D721Med (cell line): ENCODE results near the gene ARHGAP26.

Experiments used
- DNase-seq: peaks from one replicate; pipeline ENCODE4 v3.0.0; 2011; ENCODE audit warnings: low spot score; ENCODE audit not compliant: insufficient read length
- FAIRE-seq: peaks from 2 replicates; lab custom pipeline; 2011; peaks lifted over from hg19 to GRCh38; lab: Jason Lieb, UNC
- CTCF ChIP-seq: IDR thresholded peaks from 2 replicates; pipeline ENCODE4 v1.5.1; 2012; ENCODE audit warnings: mild to moderate bottlenecking, control low read depth; ENCODE audit not compliant: insufficient read depth; ENCODE audit errors: missing control alignments

Gene ARHGAP26

GRCh38 chr5:143066556-143067281, 296.5 kb downstream of the ARHGAP26 start:
- FAIRE-seq, result no peak
- no peak for DNase-seq
- TF ChIP-seq CTCF, result no peak

DNA sequence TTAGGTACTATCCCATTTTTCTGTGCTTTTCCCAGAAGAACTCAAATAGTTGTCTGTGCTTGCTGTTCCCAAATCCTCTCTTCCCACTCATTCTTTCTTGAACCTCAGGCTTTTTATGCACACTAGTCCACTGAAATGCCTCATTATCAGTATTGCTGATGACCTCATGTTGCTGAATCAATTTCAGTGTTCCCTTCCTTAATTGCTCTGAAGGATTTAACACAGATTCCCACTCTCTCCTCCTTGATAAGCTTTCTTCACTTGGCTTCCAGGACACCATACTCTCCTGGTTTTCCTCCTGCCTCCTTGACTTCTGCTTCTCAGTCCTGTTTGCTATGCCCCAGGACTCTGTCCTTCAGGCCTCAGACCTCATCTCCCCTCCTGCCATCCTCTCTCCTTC, 298.5 kb downstream of the ARHGAP26 start:
- FAIRE-seq, result no peak
- no peak for DNase-seq
- no peak for TF ChIP-seq CTCF

- FAIRE-seq, result no peak
- no peak for TF ChIP-seq CTCF
- DNase-seq, result no peak
These were observed 301.8 kb downstream of the ARHGAP26 start for GRCh38 chr5:143071927-143072326.

DNA sequence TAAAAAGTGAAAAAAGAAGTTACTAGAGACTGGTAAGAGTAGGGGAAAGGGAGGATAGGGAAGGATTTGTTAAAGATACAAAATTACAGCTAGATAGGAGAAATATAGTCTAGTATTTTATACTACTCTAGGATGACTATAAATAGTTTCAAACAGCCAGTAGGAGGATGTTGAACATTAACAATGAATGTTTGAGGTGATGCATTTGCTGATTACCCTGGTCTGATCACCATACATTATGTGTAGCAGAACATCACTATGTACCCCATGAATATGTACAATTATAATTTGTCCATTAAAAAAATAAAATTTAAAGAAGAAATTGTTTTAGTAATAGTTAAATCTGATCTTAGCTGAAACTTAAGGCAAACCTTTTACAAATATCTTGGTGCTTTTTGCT, 302.6 kb downstream of the ARHGAP26 start:
- FAIRE-seq (no peak), DNase-seq (no peak)
- TF ChIP-seq CTCF, result no peak

GRCh38 chr5:143073766-143074165, 303.6 kb downstream of the ARHGAP26 start:
- no peak for TF ChIP-seq CTCF
- no peak for DNase-seq
- FAIRE-seq, result no peak

DNA sequence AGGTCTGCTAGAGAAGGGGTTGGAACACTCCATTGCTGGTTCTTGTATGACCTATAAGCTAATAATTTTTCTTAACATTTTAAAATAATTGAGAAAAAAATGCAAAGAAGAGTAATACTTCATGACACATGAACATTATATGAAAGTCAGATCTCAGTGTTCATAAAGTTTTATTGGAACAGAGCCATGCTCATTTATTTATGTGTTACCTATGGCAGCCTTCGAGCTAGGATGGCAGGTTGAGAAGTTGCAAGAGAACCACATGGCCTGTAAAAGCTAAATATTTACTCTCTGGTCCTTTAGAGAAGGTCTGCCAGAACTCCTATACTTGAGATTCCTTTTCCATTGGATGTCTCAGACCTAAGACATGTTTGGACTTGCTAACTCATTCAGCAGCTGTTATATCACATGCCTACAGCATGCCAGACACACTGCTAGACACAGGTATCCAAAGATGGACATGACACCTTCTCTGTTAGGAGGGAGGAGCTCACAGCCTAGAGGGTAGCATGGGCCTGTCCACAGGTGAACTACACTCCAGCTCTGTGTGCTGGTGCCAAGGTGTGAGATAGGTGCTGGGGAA, 304.3 kb downstream of the ARHGAP26 start:
- no peak for FAIRE-seq
- no peak for TF ChIP-seq CTCF

GRCh38 chr5:143076377-143076776, 306.2 kb downstream of the ARHGAP26 start:
- FAIRE-seq (no peak), DNase-seq (no peak)
- no peak for TF ChIP-seq CTCF

More for the DNA sequence above, 304.3 kb downstream of the ARHGAP26 start:
- DNase-seq, result no peak
